Activated T-helper 17 cell treated with anti-CD3 and anti-CD28 coated beads, Interleukin-2, amount 50 U/mL, for 72 hours (primary cell): ENCODE measurements around the gene MMP27. TPM values are rescaled to one million over a fixed set of nuclear protein-coding genes. Genes with fewer than 3 reads are reported as not detected.

Experiments
- ATAC-seq: fragments of 150-1000 bp; cut with Tn5 transposase; replicated peaks from 2 replicates; pipeline ENCODE4 v1.10.0; 2021; ENCODE audit warnings: mild to moderate bottlenecking, moderate library complexity
- H3K27ac Mint-ChIP-seq: one replicate; pipeline ENCODE4 v1.8.0; 2022; ENCODE audit warnings: mixed read lengths
- H3K27me3 Mint-ChIP-seq: one replicate; pipeline ENCODE4 v1.8.0; 2022; ENCODE audit warnings: mixed read lengths
- H3K36me3 Mint-ChIP-seq: one replicate; pipeline ENCODE4 v1.8.0; 2022; ENCODE audit warnings: low read depth, mild to moderate bottlenecking, mixed read lengths
- H3K4me1 Mint-ChIP-seq: one replicate; pipeline ENCODE4 v1.8.0; 2022; ENCODE audit warnings: mixed read lengths
- H3K4me3 Mint-ChIP-seq: one replicate; pipeline ENCODE4 v1.8.0; 2022; ENCODE audit warnings: mild to moderate bottlenecking, mixed read lengths
- H3K9me3 Mint-ChIP-seq: one replicate; pipeline ENCODE4 v1.8.0; 2022; ENCODE audit warnings: mixed read lengths
- total RNA-seq, 2 donors: library from RNA; stranded (reverse); gene quantifications; one replicate each; pipeline ENCODE4 v1.2.3, GENCODE V29; 2022

Gene MMP27
- total RNA-seq, 2 donors from 2014 or later, result not detected

- Mint-ChIP-seq H3K36me3 (no peaks in the 10 kb centered on the region), H3K27me3 (peaks cover 39% of the 10 kb centered on the region), H3K4me3 (no peak overlapping the region), H3K4me1 (no peaks in the 10 kb centered on the region), H3K27ac (no peak overlapping the region), H3K9me3 (peaks cover 3% of the 10 kb centered on the region)
- ATAC-seq, result no peak
Measured at GRCh38 chr11:102717280-102717679, 11.7 kb upstream of the MMP27 start.

DNA sequence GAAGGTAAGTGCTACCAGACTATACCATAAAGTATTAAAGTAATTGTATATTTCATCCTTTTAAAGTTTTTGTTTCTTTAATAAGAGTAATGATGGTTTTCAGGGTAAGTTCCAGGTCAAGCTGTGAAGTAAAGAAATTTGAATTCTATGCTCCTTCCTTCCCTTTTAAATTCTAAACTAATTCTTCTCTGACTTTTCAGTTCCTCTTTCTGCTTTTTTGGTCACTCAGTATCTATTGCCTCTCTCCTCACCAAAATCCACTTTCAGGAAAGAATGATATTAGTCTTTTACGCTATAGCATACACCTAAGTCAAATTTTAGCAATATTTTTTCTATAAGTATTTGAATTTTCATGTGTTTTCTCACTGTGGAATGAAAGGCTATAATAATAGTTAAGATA lies 11.0 kb upstream of the MMP27 start:
- Mint-ChIP-seq H3K36me3 (no peaks in the 10 kb centered on the region), H3K9me3 (peaks cover 1% of the 10 kb centered on the region), H3K4me1 (no peaks in the 10 kb centered on the region), H3K27ac (no peak overlapping the region), H3K27me3 (peaks cover 41% of the 10 kb centered on the region), H3K4me3 (no peak overlapping the region)
- no peak for ATAC-seq

- no peak overlapping the region for H3K27ac Mint-ChIP-seq
- no peak overlapping the region for H3K4me3 Mint-ChIP-seq
Measured at GRCh38 chr11:102712137-102712536, 6.6 kb upstream of the MMP27 start.

GRCh38 chr11:102709201-102709945 lies 3.8 kb upstream of the MMP27 start:
- Mint-ChIP-seq H3K36me3 (no peaks in the 10 kb centered on the region), H3K4me1 (no peaks in the 10 kb centered on the region), H3K4me3 (no peak overlapping the region), H3K27ac (no peak overlapping the region), H3K9me3 (no peaks in the 10 kb centered on the region), H3K27me3 (peaks cover 29% of the 10 kb centered on the region)
- ATAC-seq, result no peak

More at GRCh38 chr11:102712137-102712536, 6.6 kb upstream of the MMP27 start:
- Mint-ChIP-seq H3K9me3 (no peaks in the 10 kb centered on the region), H3K4me1 (no peaks in the 10 kb centered on the region), H3K36me3 (no peaks in the 10 kb centered on the region), H3K27me3 (peaks cover 33% of the 10 kb centered on the region)
- ATAC-seq, result no peak

- Mint-ChIP-seq H3K4me3 (no peak overlapping the region), H3K27me3 (peaks cover 26% of the 10 kb centered on the region), H3K9me3 (no peaks in the 10 kb centered on the region), H3K36me3 (no peaks in the 10 kb centered on the region), H3K4me1 (no peaks in the 10 kb centered on the region), H3K27ac (no peak overlapping the region)
- ATAC-seq, result no peak
Measured at GRCh38 chr11:102708654-102709053, 3.1 kb upstream of the MMP27 start.

- H3K4me1 Mint-ChIP-seq, result no peaks in the 10 kb centered on the region
- no peak overlapping the region for H3K4me3 Mint-ChIP-seq
- H3K27me3 Mint-ChIP-seq, result peaks cover 6% of the 10 kb centered on the region
- no peaks in the 10 kb centered on the region for H3K36me3 Mint-ChIP-seq
- H3K9me3 Mint-ChIP-seq, result no peaks in the 10 kb centered on the region
- ATAC-seq, result no peak
- H3K27ac Mint-ChIP-seq, result no peak overlapping the region
Measured at GRCh38 chr11:102704841-102705240, 728 bp downstream of the MMP27 start.

GRCh38 chr11:102703826-102704493 lies 1.6 kb downstream of the MMP27 start:
- Mint-ChIP-seq H3K27me3 (peaks cover 5% of the 10 kb centered on the region), H3K36me3 (no peaks in the 10 kb centered on the region), H3K4me3 (no peak overlapping the region), H3K4me1 (no peaks in the 10 kb centered on the region), H3K9me3 (no peaks in the 10 kb centered on the region), H3K27ac (no peak overlapping the region)
- no peak for ATAC-seq

DNA sequence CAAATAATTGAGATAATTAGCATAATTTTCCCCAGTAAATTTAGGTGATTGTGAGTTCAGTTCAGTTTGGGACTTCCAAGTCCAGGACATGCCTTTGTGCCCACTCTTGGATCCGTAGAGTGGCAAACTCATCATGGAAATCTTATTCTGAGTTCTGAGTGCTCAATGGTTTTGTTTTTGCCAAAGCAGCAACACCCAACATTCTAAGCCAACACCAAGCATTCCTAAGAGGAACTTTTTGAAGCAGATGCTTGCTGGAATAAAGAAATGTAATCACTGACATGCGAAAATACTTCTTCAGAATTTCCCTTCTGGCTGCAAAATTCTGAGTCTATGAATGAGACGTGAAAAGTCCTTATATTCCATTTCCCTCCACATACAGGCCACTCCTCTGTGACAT lies 10.4 kb downstream of the MMP27 start:
- Mint-ChIP-seq H3K36me3 (no peaks in the 10 kb centered on the region), H3K27ac (no peak overlapping the region), H3K4me3 (no peak overlapping the region), H3K27me3 (peaks cover 21% of the 10 kb centered on the region), H3K9me3 (no peaks in the 10 kb centered on the region), H3K4me1 (no peaks in the 10 kb centered on the region)
- ATAC-seq, result no peak

- no peak overlapping the region for H3K4me3 Mint-ChIP-seq
- no peaks in the 10 kb centered on the region for H3K4me1 Mint-ChIP-seq
- H3K9me3 Mint-ChIP-seq, result no peaks in the 10 kb centered on the region
- peaks cover 9% of the 10 kb centered on the region for H3K27me3 Mint-ChIP-seq
- ATAC-seq, result no peak
- no peaks in the 10 kb centered on the region for H3K36me3 Mint-ChIP-seq
- H3K27ac Mint-ChIP-seq, result no peak overlapping the region
Measured at GRCh38 chr11:102685754-102686153, 19.8 kb downstream of the MMP27 start.

DNA sequence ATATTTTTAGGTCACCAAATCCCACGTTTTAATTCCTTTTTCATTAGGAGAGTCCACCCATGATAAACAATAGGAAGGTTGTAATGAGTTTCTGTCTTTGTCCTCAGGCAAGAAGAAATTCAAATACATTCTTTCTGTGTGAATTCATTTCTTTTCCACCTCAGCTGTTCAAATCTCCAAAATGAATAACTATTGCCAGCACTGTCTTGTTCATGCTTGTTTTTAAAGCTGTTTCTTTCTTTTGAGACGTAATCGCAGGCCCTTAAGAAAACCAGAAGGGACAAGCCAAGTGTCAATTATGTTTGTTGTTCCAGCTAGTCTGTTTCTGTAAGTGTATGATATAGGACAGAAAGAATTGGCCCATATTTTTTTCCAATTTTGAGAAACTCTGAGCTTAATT lies 20.2 kb downstream of the MMP27 start:
- no peak overlapping the region for H3K4me3 Mint-ChIP-seq
- H3K27me3 Mint-ChIP-seq, result peaks cover 9% of the 10 kb centered on the region
- no peak for ATAC-seq
- no peaks in the 10 kb centered on the region for H3K9me3 Mint-ChIP-seq
- H3K27ac Mint-ChIP-seq, result no peak overlapping the region
- H3K36me3 Mint-ChIP-seq, result no peaks in the 10 kb centered on the region
- no peaks in the 10 kb centered on the region for H3K4me1 Mint-ChIP-seq

DNA sequence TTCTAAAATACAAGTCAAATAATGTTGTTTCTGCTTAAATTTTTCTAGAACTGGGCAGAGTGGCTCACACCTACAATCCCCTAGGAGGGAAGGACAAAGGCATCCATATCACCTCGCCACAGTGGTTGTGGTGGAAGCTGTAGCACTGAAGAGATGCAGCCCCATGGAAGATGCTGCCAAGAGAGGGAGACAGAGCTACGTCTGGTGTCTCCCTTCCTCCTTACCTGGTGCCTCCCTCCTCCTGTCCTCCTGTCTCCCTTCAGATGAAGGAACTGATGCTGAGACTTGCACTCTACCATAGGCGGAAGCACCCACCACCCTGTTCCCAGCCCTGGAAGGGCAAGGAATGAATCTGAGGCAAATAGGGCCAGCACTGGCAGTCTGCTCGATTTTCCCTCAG lies 22.3 kb downstream of the MMP27 start:
- Mint-ChIP-seq H3K9me3 (no peaks in the 10 kb centered on the region), H3K27me3 (peaks cover 23% of the 10 kb centered on the region), H3K4me3 (no peak overlapping the region), H3K27ac (no peak overlapping the region), H3K36me3 (no peaks in the 10 kb centered on the region), H3K4me1 (no peaks in the 10 kb centered on the region)
- no peak for ATAC-seq

DNA sequence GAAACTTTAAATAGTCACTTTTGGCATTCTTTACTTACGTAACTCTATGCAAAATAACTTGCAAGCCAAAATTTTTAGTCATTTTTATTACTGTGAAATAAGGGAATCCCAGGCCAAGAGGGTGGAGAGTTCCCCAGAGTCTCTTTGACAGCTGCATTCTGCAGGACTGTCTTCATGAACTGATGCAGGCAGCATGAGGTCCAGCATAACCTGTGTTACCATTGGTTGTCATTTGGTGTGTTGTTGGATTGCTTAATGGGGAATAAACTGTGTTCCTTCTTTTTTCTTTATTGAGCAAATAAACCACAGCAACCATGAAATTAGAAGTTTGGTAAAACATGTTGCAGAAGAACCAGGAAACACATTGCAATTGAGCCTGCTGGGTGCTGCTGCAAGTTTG lies 24.6 kb downstream of the MMP27 start:
- Mint-ChIP-seq H3K36me3 (no peaks in the 10 kb centered on the region), H3K9me3 (no peaks in the 10 kb centered on the region), H3K4me1 (no peaks in the 10 kb centered on the region), H3K4me3 (no peak overlapping the region), H3K27ac (no peak overlapping the region), H3K27me3 (peaks cover 24% of the 10 kb centered on the region)
- no peak for ATAC-seq

DNA sequence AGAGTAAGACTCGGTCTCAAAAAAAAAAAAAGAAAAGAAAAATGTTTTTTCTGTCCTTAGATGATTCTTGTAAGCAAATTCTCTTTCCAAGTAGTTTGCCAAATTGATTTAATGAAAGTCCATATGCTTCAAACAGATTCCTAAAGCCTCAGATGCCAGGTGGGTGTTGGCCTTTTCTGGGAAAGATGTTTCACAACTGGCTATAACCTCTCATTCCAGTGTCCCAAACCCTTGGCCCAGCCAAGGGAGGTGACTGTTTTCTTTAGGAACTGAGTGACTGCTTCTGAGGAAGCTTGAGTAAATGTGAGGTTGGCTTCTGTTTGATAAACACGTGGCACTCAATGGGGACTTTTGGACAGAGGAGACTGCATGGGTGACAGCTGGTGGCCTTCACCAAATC lies 27.5 kb downstream of the MMP27 start:
- Mint-ChIP-seq H3K36me3 (no peaks in the 10 kb centered on the region), H3K27me3 (peaks cover 28% of the 10 kb centered on the region), H3K27ac (no peak overlapping the region), H3K4me3 (no peak overlapping the region), H3K9me3 (no peaks in the 10 kb centered on the region), H3K4me1 (no peaks in the 10 kb centered on the region)
- ATAC-seq, result no peak

- no peak for ATAC-seq
- Mint-ChIP-seq H3K27ac (no peak overlapping the region), H3K27me3 (peaks cover 24% of the 10 kb centered on the region), H3K9me3 (no peaks in the 10 kb centered on the region), H3K4me1 (no peaks in the 10 kb centered on the region), H3K36me3 (no peaks in the 10 kb centered on the region), H3K4me3 (no peak overlapping the region)
Measured at GRCh38 chr11:102676084-102676483, 29.5 kb downstream of the MMP27 start.

- Mint-ChIP-seq H3K36me3 (no peaks in the 10 kb centered on the region), H3K27me3 (peaks cover 5% of the 10 kb centered on the region), H3K27ac (no peak overlapping the region), H3K9me3 (no peaks in the 10 kb centered on the region), H3K4me3 (no peak overlapping the region), H3K4me1 (no peaks in the 10 kb centered on the region)
- no peak for ATAC-seq
Measured at GRCh38 chr11:102669664-102670063, 35.9 kb downstream of the MMP27 start.
